Left forelimb (tissue), 1 donor: ENCODE results near the gene FXYD6.

Experiments used
- DNase-seq: peaks from one replicate; pipeline ENCODE4 v3.0.0-alpha.2; 2018; ENCODE audit warnings: low spot score

The FXYD6 gene

DNA sequence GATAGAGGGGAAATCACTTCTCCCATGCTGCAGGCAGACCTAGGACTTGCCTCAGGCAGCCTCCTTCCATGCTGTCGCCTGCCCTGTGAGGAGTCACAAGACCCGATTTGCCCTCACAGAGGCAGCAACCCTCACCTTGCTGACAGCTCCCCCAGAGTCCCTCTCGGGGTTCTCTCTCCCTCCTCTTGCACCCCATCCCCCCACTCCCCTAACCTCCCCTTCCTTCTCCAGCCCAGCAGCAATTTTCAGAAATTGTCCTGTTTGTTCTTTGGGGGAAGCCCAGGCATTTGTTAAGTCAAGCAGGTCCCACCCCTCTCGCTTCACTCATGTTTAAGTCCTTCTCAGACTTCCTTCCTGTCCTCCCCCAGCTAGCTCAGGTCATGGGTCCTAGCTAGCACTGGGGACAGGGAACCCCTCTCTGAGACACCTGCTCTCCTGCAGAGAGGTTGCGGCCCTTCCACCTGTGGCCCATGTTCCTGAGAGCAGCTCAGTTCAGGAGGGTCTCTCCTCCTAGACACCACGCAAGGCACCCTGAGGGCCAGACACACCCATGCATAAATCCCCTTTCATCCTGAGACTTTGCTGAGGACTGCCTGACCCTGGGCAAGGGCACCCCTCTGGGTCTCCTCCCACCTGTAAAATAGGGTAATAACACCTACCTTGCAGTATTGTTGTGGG is 45.6 kb downstream of the FXYD6 start:
- DNase-seq: peak; percentile 51

DNA sequence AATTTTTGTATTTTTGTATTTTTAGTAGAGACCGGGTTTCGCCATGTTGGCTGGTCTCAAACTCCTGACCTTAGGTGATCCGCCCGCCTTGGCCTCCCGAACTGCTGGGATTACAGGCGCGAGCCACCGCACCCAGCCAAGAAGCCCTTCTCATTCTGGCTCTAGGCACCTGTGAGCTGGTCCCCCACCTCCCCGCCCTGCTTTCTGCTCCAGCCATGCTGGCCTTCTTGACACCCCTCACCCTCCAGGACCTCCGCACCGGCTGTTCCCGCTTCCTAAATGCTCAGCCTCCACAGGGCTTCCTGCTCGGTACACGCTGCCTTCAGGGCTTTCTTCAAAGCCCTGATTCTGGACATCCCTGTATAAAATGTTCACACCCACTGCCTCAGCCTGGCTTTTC is 46.4 kb downstream of the FXYD6 start:
- DNase-seq: peak; percentile 42

DNA sequence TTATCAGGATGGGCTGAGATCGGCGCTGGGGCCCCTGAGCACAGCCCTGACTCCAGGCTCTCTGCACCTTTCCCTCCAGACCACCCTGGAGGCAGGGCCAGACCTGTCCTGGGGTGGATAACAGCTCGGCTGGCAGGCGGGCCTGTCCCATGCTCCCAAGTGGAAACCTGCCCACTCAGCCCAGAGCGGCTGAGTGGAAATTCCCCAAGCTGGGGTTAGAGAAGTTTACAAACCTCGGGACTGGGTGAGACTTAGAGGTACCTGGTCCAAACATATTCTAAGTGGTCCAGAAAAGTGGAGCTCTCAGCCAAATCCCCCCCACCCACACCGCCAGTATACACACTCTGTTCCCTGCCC is 47.1 kb downstream of the FXYD6 start:
- DNase-seq: no peak

DNA sequence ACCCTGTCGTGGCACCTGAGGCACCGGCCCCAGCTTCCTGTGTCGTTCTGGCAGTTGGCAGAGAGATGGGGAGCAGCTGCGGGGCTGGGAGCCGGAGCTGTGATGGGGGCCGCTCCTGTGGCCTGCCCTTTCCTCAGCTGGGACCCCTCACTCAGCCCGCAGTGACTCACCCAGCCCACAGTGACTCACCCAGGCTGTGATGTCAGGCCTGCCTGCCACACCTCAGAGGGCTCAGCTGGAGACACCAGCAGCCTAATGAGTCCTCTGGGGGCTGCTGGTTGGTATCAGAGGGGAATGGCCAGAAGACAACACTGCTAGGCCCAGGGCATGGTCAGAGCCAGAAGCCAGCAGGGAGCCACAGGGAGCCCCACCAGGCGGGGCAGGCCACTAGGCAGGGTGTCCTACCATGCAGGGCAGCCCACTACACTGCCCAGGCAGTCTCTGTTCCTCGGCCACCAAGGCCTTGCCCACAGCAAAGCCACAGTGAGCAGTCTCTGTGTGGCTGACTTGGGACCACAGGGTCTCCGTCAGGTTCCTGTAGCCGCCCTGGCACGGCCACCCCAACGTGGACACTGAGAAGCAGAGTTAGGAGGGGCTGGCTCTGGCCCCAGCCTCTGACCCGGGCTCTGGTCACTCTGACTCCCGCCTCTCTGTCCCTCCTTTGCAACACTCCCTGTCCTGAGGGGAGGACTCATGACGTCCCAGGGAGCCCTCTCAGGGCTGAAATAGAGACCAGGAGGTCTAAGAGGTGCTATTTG is 47.7 kb downstream of the FXYD6 start:
- peak; percentile 58 for DNase-seq

DNA sequence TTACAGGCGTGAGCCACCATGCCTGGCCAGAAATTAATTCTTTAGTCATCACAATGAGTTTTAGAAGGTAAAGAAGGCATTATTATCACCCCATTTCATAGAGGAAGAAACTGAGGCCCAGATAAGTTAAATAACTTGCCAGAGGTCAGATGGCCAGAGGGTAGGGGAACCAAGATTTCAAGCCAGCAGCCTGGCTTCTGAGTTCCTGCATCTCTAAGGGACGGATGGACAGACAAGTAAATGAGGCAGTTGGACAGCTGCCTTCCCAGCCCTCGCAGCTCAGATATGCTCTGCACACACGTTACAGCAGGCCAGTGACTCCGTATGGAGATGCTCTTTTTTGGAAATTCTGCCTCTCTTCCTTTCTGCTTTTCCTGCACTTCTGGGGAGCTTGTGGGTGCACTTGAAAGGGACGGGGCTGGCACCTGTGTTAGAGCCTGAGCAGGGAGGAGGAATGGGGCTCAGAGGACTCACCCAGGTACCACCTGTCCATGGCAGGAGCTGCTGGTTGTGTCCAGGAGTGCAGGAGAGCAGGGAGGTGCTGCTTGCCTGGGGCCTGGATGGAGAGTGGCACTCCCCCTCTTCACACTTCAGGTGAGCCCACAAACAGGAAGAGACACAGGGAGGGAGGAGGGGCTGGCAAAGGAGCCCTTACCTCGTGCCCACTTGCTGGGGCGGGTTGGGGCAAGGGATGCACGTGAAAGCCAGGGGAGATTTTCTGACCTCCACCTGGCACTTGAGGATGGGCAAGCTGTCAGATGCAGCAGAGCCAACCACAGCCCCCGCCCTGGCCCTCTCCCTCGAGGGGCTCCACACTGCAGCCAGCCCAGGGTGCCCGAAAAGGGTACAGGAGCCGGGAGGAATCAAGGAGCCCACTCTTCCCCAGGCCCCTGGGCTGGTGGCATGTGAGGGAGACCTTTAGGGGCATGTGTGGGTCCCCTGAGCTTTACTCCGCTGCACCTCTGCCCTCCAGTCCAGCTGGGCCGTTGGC is 48.6 kb downstream of the FXYD6 start:
- peak; percentile 50 for DNase-seq

DNA sequence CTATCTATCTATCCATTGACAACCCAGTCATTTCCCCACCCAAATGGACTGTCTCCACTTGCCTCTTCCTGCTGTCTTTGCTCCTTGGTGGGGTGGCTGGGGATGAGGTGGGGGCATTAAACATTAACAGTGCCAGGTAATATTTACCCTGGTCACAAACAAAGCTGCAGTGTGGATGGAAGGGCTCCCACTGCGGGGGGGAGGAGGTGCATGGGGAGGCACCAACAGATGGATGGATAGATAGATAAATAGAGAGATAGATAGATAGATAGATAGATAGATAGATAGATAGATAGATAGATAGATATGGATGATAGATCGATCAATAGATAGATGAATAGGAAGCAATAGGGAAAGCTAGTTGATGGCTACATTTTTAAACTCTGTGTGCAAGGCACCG is 49.6 kb downstream of the FXYD6 start:
- DNase-seq: no peak

- peak; percentile 25 for DNase-seq
Measured at GRCh38 chr11:117826190-117826570, 50.3 kb downstream of the FXYD6 start.

DNA sequence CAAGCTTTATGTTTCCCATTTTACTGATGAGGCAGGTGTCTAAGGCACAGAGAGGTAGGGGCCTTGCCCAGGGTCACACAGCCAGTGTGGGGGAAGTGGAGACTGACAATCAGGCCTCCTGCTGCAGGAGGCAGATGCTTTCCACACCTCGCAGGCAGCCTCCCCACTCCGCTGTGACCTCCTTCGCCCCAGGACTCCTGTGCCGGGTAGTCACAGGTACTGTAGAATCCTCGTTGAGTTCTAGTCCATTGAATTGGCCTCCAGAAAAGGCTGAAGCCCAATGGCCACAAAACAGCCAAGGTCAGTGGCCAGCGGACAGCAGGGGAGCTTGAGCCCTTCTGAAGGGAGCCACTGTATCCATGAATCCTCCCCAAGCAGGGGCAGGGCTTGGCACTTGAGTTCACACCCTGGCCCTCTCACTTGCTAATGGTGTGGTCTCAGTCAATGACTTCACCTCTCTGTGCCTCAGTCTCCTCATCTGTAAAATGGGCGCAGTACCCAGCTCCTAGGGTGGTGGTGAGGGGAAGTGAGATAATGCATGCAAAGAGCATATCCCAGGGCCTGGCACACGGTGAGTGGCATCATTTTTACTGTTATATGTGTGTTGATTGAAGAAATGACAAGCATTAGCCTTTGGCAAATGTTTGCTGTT is 50.8 kb downstream of the FXYD6 start:
- DNase-seq: peak; percentile 33

GRCh38 chr11:117824571-117825537 is 51.6 kb downstream of the FXYD6 start, which contains the start of gene FXYD2:
TSS of gene FXYD2 (minus strand) at chr11:117824744. CDS start at chr11:117824678, 66 bp downstream.
- peak; percentile 53 for DNase-seq

DNA sequence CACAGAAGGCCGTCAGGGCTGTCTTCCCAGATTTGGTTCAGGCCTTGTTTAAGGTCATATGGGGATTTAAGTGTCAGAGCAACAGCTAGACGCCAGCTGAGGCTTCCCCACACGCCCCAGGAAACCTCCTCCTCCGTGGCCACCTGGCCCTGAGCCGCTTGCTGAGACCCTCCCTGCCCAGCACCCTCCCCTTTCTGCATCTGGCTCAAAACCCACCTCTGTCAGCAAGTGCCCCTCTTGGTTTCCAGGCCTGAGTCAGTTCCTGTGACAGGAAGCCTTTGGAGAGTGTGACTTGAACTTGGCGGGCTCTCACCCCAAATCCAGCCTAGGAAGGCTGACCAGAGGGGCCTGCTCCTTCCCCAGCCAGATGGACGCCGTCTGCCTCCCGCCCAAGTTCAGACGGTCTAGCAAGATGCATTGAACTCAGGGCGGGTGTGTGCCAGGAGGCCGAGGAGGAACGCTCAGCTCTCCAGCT is 52.5 kb downstream of the FXYD6 start:
- peak; percentile 71 for DNase-seq

DNA sequence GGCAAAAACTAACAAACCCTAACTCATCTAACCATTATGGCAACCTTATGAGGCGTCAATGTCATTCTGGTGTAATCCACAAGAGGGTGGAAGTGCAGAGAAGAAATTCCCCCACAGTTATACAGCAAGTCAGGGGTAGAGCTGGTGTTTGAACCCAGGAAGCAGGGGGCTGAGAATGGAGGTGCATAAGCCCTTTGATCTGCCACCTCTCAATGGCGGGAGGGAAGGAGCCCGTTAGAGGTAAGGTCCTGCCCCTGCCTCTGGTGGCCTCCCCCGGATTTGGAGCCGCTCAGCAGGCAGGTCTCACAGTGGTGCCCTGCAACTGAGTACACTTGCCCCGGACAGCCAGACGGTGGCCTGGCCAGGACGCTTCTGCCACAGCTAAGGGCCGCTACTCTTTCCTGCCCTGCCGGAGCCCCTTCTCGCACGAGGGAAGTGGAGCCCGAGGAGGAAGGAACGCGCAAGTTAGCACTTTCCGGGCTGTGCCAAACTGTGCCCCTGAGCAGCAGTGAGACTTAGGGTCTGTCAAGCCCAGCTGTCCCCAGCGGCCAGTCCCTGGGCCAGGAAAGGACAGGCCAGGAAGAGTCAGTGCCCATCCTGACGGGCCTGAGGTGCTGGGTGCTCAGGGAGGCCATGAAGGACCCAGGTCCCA is 53.0 kb downstream of the FXYD6 start:
- peak; percentile 61 for DNase-seq

DNA sequence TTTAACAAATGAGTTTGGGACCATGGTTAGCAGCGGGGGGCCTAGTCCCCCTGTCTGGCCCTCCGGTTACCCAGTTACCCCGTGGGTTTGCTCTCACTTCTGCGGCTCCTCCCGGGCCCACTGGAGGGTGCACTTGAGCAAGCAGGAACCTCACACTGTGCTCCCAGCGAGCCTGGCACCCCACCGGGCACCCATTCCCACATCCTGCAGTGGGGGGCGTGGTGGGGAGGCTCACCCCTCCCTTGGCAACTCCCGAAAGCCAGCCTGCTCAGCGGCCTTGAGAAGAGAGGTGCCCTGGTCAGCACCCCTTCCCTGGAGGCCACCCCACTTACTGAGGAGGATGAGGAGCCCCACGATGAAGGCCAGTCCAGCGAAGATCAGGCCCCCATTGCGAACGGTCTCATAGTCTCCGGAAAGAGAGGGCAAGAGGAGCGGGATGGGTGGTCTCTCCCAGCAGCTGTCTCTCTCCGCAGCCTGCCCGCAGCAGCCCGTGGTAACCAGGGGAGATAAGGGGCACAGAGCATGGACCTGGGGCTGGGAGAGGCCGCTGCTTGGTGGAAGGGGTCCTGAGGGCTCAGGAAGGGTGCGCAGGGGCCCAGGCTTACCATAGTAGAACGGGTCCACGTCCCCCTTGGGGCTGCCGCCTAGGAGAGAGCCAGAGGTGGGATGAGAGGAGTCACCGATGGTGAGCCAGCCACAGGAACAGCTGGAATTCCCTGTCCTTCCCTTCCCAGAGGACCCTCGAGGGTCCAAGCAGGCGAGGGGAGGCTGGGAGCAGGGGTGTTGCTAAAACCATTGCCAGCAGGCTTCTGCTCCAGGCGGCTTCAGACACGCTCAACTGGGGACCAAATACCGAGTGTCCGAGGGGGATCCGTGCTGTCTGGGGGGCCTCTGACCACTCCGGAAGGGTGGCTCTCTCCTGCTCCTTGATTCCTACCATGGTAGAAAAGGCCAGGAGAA is 54.1 kb downstream of the FXYD6 start:
- DNase-seq: no peak

- no peak for DNase-seq
Measured at GRCh38 chr11:117821431-117821830, 55.0 kb downstream of the FXYD6 start.

- no peak for DNase-seq
Measured at GRCh38 chr11:117820516-117820915, 55.9 kb downstream of the FXYD6 start.

GRCh38 chr11:117820071-117820470 is 56.4 kb downstream of the FXYD6 start:
- DNase-seq: no peak

GRCh38 chr11:117819096-117820040 is 57.1 kb downstream of the FXYD6 start:
- peak; percentile 86 for DNase-seq

DNA sequence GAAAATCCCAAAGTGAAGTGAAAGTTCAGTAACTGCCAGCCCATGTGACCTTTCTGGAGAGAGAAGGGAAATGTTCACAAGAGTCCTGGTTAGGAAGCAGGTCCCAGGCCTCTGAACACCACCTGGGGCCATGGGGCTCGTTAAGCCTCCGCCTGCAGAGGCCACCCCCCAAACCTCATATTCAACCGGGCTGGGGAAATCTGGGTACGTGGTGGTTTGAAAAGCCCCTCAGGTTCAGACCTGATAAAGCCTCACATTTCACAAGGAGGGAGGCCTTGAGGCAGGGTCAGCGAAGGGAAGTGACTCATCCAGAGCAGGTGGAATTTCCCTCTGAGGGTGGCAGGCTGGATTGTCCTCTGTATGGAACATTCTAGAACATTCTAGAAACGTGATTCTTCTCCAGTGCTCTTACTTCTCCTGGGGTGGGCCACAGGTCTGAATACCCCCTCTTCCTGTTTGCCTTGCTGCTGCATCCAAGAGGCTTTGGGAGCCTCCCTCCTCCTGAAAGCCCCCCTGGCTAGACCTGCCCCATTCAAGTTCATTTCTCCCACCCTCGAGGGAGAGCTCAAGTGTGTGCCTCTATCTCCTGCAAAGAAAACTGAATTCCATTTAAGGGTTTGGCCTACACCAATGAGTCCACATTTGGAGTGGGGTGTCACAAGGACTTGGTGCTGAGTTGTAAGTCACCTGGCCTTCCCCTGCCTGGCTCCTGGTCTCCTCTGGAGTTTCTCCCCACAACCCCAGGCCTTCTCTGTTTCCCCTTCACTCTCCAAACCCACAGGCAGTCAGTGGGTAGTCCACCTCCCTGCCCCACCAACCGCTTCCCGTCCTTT is 58.2 kb downstream of the FXYD6 start:
- no peak for DNase-seq
